HepG2 (cell line): ENCODE data around the gene PLCB1. TPM values are rescaled to one million over a fixed set of nuclear protein-coding genes. Genes with fewer than 3 reads are reported as not detected.

Experiments used
- ARID5B ChIP-seq: IDR thresholded peaks from 2 replicates; pipeline ENCODE4 v1.4.0; 2020; ENCODE audit warnings: mild to moderate bottlenecking, missing genetic modification reagents
- ATF7 ChIP-seq, 2 experiments: fragments of 450-650 bp in 1 of 2; sonication (generic) in 1 of 2; formaldehyde crosslinking in 1 of 2; IDR thresholded peaks; 2 replicates each; pipeline versions ENCODE4 v1.4.0 to v1.6.1; 2016 to 2020; ENCODE audit warnings: antibody characterized with exemption in 1 of 2, mild to moderate bottlenecking in 1 of 2, missing genetic modification reagents in 1 of 2
- GATAD2A ChIP-seq: IDR thresholded peaks from 2 replicates; pipeline ENCODE4 v1.6.1; 2016
- HOXA3 ChIP-seq: sonication (generic); formaldehyde crosslinking; IDR thresholded peaks from 2 replicates; pipeline ENCODE4 v1.5.0; 2020; ENCODE audit warnings: missing genetic modification reagents
- IRF1 ChIP-seq: sonication (generic); formaldehyde crosslinking; IDR thresholded peaks from 2 replicates; pipeline ENCODE4 v1.4.0; 2020; ENCODE audit warnings: low read depth, mild to moderate bottlenecking, missing genetic modification reagents
- IRF2 ChIP-seq: IDR thresholded peaks from 2 replicates; pipeline ENCODE4 v1.6.1; 2018; ENCODE audit warnings: missing genetic modification reagents, missing compliant biosample characterization
- KDM2A ChIP-seq: sonication (generic); formaldehyde crosslinking; IDR thresholded peaks from 2 replicates; pipeline ENCODE4 v1.4.0; 2020; ENCODE audit warnings: low read depth, missing genetic modification reagents, borderline replicate concordance
- KMT2A ChIP-seq: sonication (generic); formaldehyde crosslinking; IDR thresholded peaks from 2 replicates; pipeline ENCODE4 v1.4.0; 2020; ENCODE audit warnings: missing genetic modification reagents
- NR2F6 ChIP-seq, 2 experiments: IDR thresholded peaks; 2 replicates each; pipeline ENCODE4 v1.6.1; 2016; ENCODE audit warnings: antibody characterized with exemption in 1 of 2, mild to moderate bottlenecking in 1 of 2
- SALL1 ChIP-seq: sonication (generic); formaldehyde crosslinking; IDR thresholded peaks from 2 replicates; pipeline ENCODE4 v1.8.0; 2022; ENCODE audit warnings: mild to moderate bottlenecking, missing genetic modification reagents
- SMC3 ChIP-seq: IDR thresholded peaks from 2 replicates; pipeline ENCODE4 v1.6.1; 2011; ENCODE audit warnings: low read length, improper control_type of control experiment
- TARDBP ChIP-seq: sonication (generic); formaldehyde crosslinking; IDR thresholded peaks from 2 replicates; pipeline ENCODE4 v1.8.0; 2022; ENCODE audit warnings: mild to moderate bottlenecking, missing genetic modification reagents
- ZFP36L1 ChIP-seq: sonication (generic); formaldehyde crosslinking; IDR thresholded peaks from 2 replicates; pipeline ENCODE4 v1.8.0; 2022; ENCODE audit warnings: mild to moderate bottlenecking, missing genetic modification reagents, moderate library complexity
- ZFP91 ChIP-seq: sonication (generic); formaldehyde crosslinking; IDR thresholded peaks from 2 replicates; pipeline ENCODE4 v1.9.0; 2022; ENCODE audit warnings: missing genetic modification reagents, mild to moderate bottlenecking, borderline replicate concordance
- ZNF136 ChIP-seq: sonication (generic); formaldehyde crosslinking; IDR thresholded peaks from 2 replicates; pipeline ENCODE4 v1.8.1; 2022; ENCODE audit warnings: low read depth, mild to moderate bottlenecking, moderate library complexity, missing genetic modification reagents
- ZNF605 ChIP-seq: sonication (generic); formaldehyde crosslinking; IDR thresholded peaks from 2 replicates; pipeline ENCODE4 v1.8.0; 2022; ENCODE audit warnings: mild to moderate bottlenecking, missing genetic modification reagents
- ZNF770 ChIP-seq: sonication (generic); formaldehyde crosslinking; IDR thresholded peaks from 2 replicates; pipeline ENCODE4 v1.5.0; 2020; ENCODE audit warnings: mild to moderate bottlenecking, missing genetic modification reagents
- ZXDC ChIP-seq: sonication (generic); formaldehyde crosslinking; IDR thresholded peaks from 2 replicates; pipeline ENCODE4 v1.5.0; 2020; ENCODE audit warnings: mild to moderate bottlenecking, missing genetic modification reagents
- polyA plus RNA-seq, 8 experiments: library from polyadenylated mRNA; depleted of rRNA in 3 of 8; stranded (reverse) in 7 of 8; unstranded in 1 of 8; fragments of >200 nt; fragmentation: Illumina TruSeq in 4 of 8; extraction: Trizol in 4 of 8; gene quantifications; 2 replicates each; pipeline versions ENCODE4 v1.2.1 to v1.2.3, GENCODE V29; 2011 to 2016; ENCODE audit warnings: low read depth in 4 of 8, missing spikeins in 1 of 8, mixed read lengths in 1 of 8; ENCODE audit not compliant: insufficient read depth in 1 of 8
- total RNA-seq, 5 experiments: library from RNA; depleted of rRNA; stranded (reverse); fragments of >200 nt; fragmentation: Illumina TruSeq; extraction: Trizol; gene quantifications; 2 replicates each; pipeline ENCODE4 v1.2.3, GENCODE V29; 2016; ENCODE audit warnings: low read depth in 1 of 5

The PLCB1 gene
- total and polyA plus RNA-seq, 2 of the 13 experiments (the other 11 are each of a cell fraction or from before 2014, with no cell fraction given) = 42.4 to 55.9 TPM

- TF ChIP-seq ARID5B (peak; percentile 66; the same call in 1 of the 2 replicates), SALL1 (CRISPR knock-in tag) (peak; percentile 63; the same call in 1 of the 2 replicates), ZFP36L1 (CRISPR knock-in tag) (no peak), ZNF770 (CRISPR knock-in tag) (peak; percentile 24; the same call in 1 of the 2 replicates), IRF2 (peak; percentile 67; the same call in 1 of the 2 replicates), TARDBP (CRISPR knock-in tag) (peak; percentile 55; the same call in 1 of the 2 replicates), ZXDC (no peak), ZNF136 (CRISPR knock-in tag) (no peak), SMC3 (peak; percentile 96), ZNF605 (0 out of 2 replicates have a peak, but pooled peaks have one; percentile 37), KDM2A (CRISPR knock-in tag) (peak; percentile 80; the same call in 1 of the 2 replicates), NR2F6 (IDR thresholded peaks at IDR 0.05) (no peak), NR2F6 (CRISPR knock-in tag; IDR thresholded peaks at IDR 0.05) (0 out of 2 replicates have a peak, but pooled peaks have one; percentile 16), HOXA3 (CRISPR knock-in tag) (peak; percentile 52), GATAD2A (CRISPR knock-in tag) (peak; percentile 80), ATF7 (IDR thresholded peaks at IDR 0.05) (no peak), ATF7 (CRISPR knock-in tag; IDR thresholded peaks at IDR 0.05) (no peak), ZFP91 (peak; percentile 48; the same call in 1 of the 2 replicates), IRF1 (CRISPR knock-in tag) (no peak), KMT2A (CRISPR knock-in tag) (peak; percentile 75)
Observed at GRCh38 chr20:8305449-8305978, 173.4 kb downstream of the PLCB1 start (continued).
